K562 (cell line): Measurements from ENCODE around the gene KCNAB1. TPM values are rescaled to one million over a fixed set of nuclear protein-coding genes. Genes with fewer than 3 reads are reported as not detected.

Experiments used
- ATAC-seq: fragments of 200-7000 bp; cut with Tn5 transposase; 3 replicates; pipeline ENCODE4 v1.9.1; 2020; ENCODE audit warnings: moderate library complexity
- BruUV-seq: library from RNA; stranded (reverse); fragments of 400-500 nt; replicated peaks from 2 replicates; lab custom pipeline; 2021; lab: Mats Ljungman, UMichigan
- CTCF ChIA-PET: fragments of 300-600 bp; formaldehyde crosslinking; extraction: SDS; loops from one replicate; lab custom pipeline; 2021; ENCODE audit warnings: low intra/inter-chr PET ratio; lab: Yijun Ruan, JAX
- POLR2A ChIA-PET: fragments of 300-600, 350-650 bp; sonication (Branson Sonifier 250); formaldehyde crosslinking; extraction: SDS; loops from one replicate; lab custom pipeline; 2021; ENCODE audit warnings: antibody characterized with exemption, inconsistent platforms; lab: Yijun Ruan, JAX
- DNase-seq, 4 experiments: peaks; one replicate each; pipeline versions ENCODE4 v3.0.0 to v3.0.0-alpha.2; 2011 to 2018; ENCODE audit warnings: low spot score in 3 of 4, mixed read lengths in 3 of 4; ENCODE audit errors: extremely low read depth in 1 of 4
- FAIRE-seq: peaks from 2 replicates; lab custom pipeline; 2011; peaks lifted over from hg19 to GRCh38; lab: Jason Lieb, UNC
- H2AFZ ChIP-seq: 2 replicates; pipeline ENCODE4 v1.6.0; 2011; ENCODE audit warnings: low read depth, low read length, control low read depth, inconsistent platforms
- H3K27ac ChIP-seq: fragments of 200-600 bp; 3 replicates; pipeline ENCODE4 v1.8.0; 2011; ENCODE audit warnings: low read depth, mild to moderate bottlenecking, control low read depth, inconsistent platforms, low read length, moderate library complexity, mixed read lengths; ENCODE audit errors: extremely low read depth
- H3K27me3 ChIP-seq, 2 experiments: fragments of 300-600 bp in 1 of 2; 2 replicates in 1 of 2; 3 replicates in 1 of 2; pipeline versions ENCODE4 v1.6.0 to v1.8.0; 2011; ENCODE audit warnings: inconsistent platforms in 2 of 2, low read length in 2 of 2, mild to moderate bottlenecking in 1 of 2, mixed read lengths in 1 of 2, moderate library complexity in 1 of 2; ENCODE audit not compliant: control insufficient read depth in 2 of 2, insufficient read depth in 2 of 2
- H3K36me3 ChIP-seq: fragments of 300-600 bp; 3 replicates; pipeline ENCODE4 v1.8.0; 2011; ENCODE audit warnings: mild to moderate bottlenecking, low read length, inconsistent platforms; ENCODE audit not compliant: control insufficient read depth, insufficient read depth
- H3K4me1 ChIP-seq, 2 experiments: fragments of 200-600 bp in 1 of 2; replicated peaks in 1 of 2; 2 replicates in 1 of 2; 3 replicates in 1 of 2; pipeline versions ENCODE4 v1.5.1 to v1.8.0; 2011; ENCODE audit warnings: inconsistent platforms in 2 of 2, low read length in 2 of 2, mild to moderate bottlenecking in 1 of 2, mixed read lengths in 1 of 2, moderate library complexity in 1 of 2; ENCODE audit not compliant: control insufficient read depth in 2 of 2, insufficient read depth in 2 of 2
- H3K4me2 ChIP-seq: 2 replicates; pipeline ENCODE4 v1.6.1; 2011; ENCODE audit warnings: low read length, control low read depth, inconsistent platforms, mixed read lengths; ENCODE audit not compliant: insufficient read depth
- H3K4me3 ChIP-seq: fragments of 200-600 bp; sonication (generic), shearing (Covaris generic); 2 replicates; pipeline ENCODE4 v1.5.1; 2016; ENCODE audit warnings: control low read depth, inconsistent platforms
- H3K79me2 ChIP-seq: fragments of 200-600 bp; 3 replicates; pipeline ENCODE4 v1.8.0; 2011; ENCODE audit warnings: low read length, inconsistent platforms; ENCODE audit not compliant: control insufficient read depth, insufficient read depth
- H3K9ac ChIP-seq, 2 experiments: 2 replicates each; pipeline versions ENCODE4 v1.6.0 to v1.6.1; 2011; ENCODE audit warnings: low read depth in 2 of 2, low read length in 2 of 2, control low read depth in 1 of 2, inconsistent platforms in 1 of 2, mild to moderate bottlenecking in 1 of 2, mixed read lengths in 1 of 2; ENCODE audit not compliant: insufficient read depth in 1 of 2
- H3K9me1 ChIP-seq: one replicate; pipeline ENCODE4 v1.6.0; 2011; ENCODE audit warnings: inconsistent platforms, mild to moderate bottlenecking, low read length, moderate library complexity; ENCODE audit not compliant: control insufficient read depth, insufficient read depth
- H3K9me3 ChIP-seq: replicated peaks from 2 replicates; pipeline ENCODE4 v1.5.1; 2011; ENCODE audit warnings: low read depth, low read length, inconsistent platforms; ENCODE audit not compliant: control insufficient read depth, insufficient read depth
- H4K20me1 ChIP-seq: replicated peaks from 2 replicates; pipeline ENCODE4 v1.6.1; 2011; ENCODE audit warnings: low read length, inconsistent platforms, mixed read lengths; ENCODE audit not compliant: control insufficient read depth, insufficient read depth
- BCLAF1 ChIP-seq, 2 experiments: fragments of 450-650 bp in 1 of 2; IDR thresholded peaks; 2 replicates each; pipeline ENCODE4 v1.6.1; 2011 to 2017; ENCODE audit warnings: low read depth in 2 of 2, antibody characterized with exemption in 1 of 2, borderline replicate concordance in 1 of 2, low read length in 1 of 2, mild to moderate bottlenecking in 1 of 2, mixed read lengths in 1 of 2; ENCODE audit not compliant: control insufficient read depth in 1 of 2
- E2F4 ChIP-seq: sonication (generic); formaldehyde crosslinking; IDR thresholded peaks from 2 replicates; pipeline ENCODE4 v1.8.0; 2022; ENCODE audit warnings: mild to moderate bottlenecking, low read depth, missing genetic modification reagents
- FOXO4 ChIP-seq: fragments of 450-650 bp; formaldehyde crosslinking; IDR thresholded peaks from 2 replicates; pipeline ENCODE4 v1.4.0; 2020; ENCODE audit warnings: mild to moderate bottlenecking, moderate library complexity
- GTF2A2 ChIP-seq: IDR thresholded peaks from 2 replicates; pipeline ENCODE4 v1.6.1; 2016; ENCODE audit warnings: mild to moderate bottlenecking, missing genetic modification characterization, missing compliant biosample characterization
- NEUROD1 ChIP-seq: fragments of 150-350 bp; IDR thresholded peaks from 2 replicates; pipeline ENCODE4 v1.6.1; 2014; ENCODE audit warnings: borderline replicate concordance, low read length, low read depth; ENCODE audit not compliant: partially characterized antibody
- SMARCC2 ChIP-seq: fragments of 450-650 bp; IDR thresholded peaks from 2 replicates; pipeline ENCODE4 v1.6.1; 2017; ENCODE audit warnings: antibody characterized with exemption, moderate library complexity, mild to moderate bottlenecking, low read depth
- WGBS: fragments of 100-300 bp; shearing (Covaris generic); methylation state at CpG from one replicate; pipeline ENCODE4 v1.1.6; 2016; ENCODE audit warnings: low coverage, mixed read lengths; ENCODE audit not compliant: insufficient coverage; ENCODE audit errors: missing lambda C conversion rate; 5-methylcytosine and 5-hydroxymethylcytosine counted together
- in situ Hi-C: fragments of 300-500 bp; cut with MboI; formaldehyde crosslinking; loops from 4 replicates; pipeline ENCODE4 v1.15.0; 2018; ENCODE audit warnings: inconsistent platforms, mixed read lengths
- intact Hi-C: fragments of 100-400 bp; cut with micrococcal nuclease; formaldehyde crosslinking; loops from 2 replicates; pipeline ENCODE4 v1.14.2; 2022
- polyA plus RNA-seq, 8 experiments: library from polyadenylated mRNA; depleted of rRNA in 4 of 8; stranded (reverse) in 5 of 8; unstranded in 3 of 8; fragments of >200 nt; fragmentation: Nextera tagmentation in 2 of 8; fragmentation: Illumina TruSeq in 1 of 8; extraction: Ambion mirVana in 2 of 8; extraction: Trizol in 1 of 8; gene quantifications; 2 replicates each; pipeline versions ENCODE4 v1.2.1 to v1.2.3, GENCODE V29; 2011 to 2014; ENCODE audit warnings: inconsistent platforms in 1 of 8, missing spikeins in 1 of 8
- total RNA-seq, 7 experiments: library from RNA; depleted of rRNA in 6 of 7; stranded (reverse); fragments of >200 nt in 6 of 7; fragmentation: Illumina TruSeq in 2 of 7; extraction: Trizol in 2 of 7; gene quantifications; 2 replicates each; pipeline versions ENCODE4 v1.2.1 to v1.2.3, GENCODE V29; 2011 to 2021; ENCODE audit warnings: low replicate concordance in 1 of 7

The KCNAB1 gene
- total and polyA plus RNA-seq, 9 of the 15 experiments (the other 6 are each of a cell fraction or from before 2014, with no cell fraction given) = 0.14 to 1.2 (median 0.51) TPM

GRCh38 chr3:156107504-156107903 lies 12.9 kb upstream of the KCNAB1 start:
- Histone ChIP-seq H3K27ac (no peak overlapping the region), H4K20me1 (no peaks in the 10 kb centered on the region), H3K9ac (no peak overlapping the region), H3K9me1 (no peaks in the 10 kb centered on the region), H3K9me3 (no peaks in the 10 kb centered on the region), H3K4me3 (no peak overlapping the region), H3K79me2 (no peaks in the 10 kb centered on the region), H3K27me3 (peaks cover under 1 to 27% of the 10 kb centered on the region in 2 experiments; a peak in 3 of 5 replicates), H3K36me3 (no peaks in the 10 kb centered on the region), H3K4me1 (no peaks in the 10 kb centered on the region; a peak in 1 of 5 replicates), H2AFZ (no peak overlapping the region), H3K4me2 (no peak overlapping the region)
- DNase-seq (no peak), FAIRE-seq (no peak), ATAC-seq (no peak)
- TF ChIP-seq GTF2A2 (tag) (no peak), E2F4 (CRISPR knock-in tag) (no peak), FOXO4 (CRISPR knock-in tag) (no peak), BCLAF1 (IDR thresholded peaks at IDR 0.05; ENCODE audit: borderline replicate concordance in 1 of 2, control insufficient read depth in 1 of 2, low read depth in 2 of 2, low read length in 1 of 2) (no peak), SMARCC2 (no peak), NEUROD1 (no peak)
- BruUV-seq = no TSS peak
- WGBS = 0% methylated on average over 5 of the region's 5 CpGs
- ChIA-PET POLR2A (no interaction called here), CTCF (no interaction called here)
- intact Hi-C loops (no loop called here), in situ Hi-C loops (no loop called here)
